RWPE2 (cell line): ENCODE data around the gene ATXN7L2.
A peak's percentile ranks its signal among the peaks of the same experiment; 100 is the strongest.

Source experiments
- ATAC-seq: fragments of 200-7000 bp; cut with Tn5 transposase; 3 replicates; pipeline ENCODE4 v1.9.1; 2021; ENCODE audit warnings: low read depth
- DNase-seq: peaks from one replicate; pipeline ENCODE4 v3.0.0-alpha.2; 2020; ENCODE audit warnings: low spot score
- H3K27ac ChIP-seq: fragments of 450-650 bp; 2 replicates; pipeline ENCODE4 v1.5.1; 2017; ENCODE audit warnings: mild to moderate bottlenecking; ENCODE audit not compliant: poor library complexity, severe bottlenecking
- H3K27me3 ChIP-seq: fragments of 250-450 bp; sonication (Bioruptor Pico); 2 replicates; pipeline ENCODE4 v1.5.1; 2021; ENCODE audit warnings: mild to moderate bottlenecking, moderate library complexity; ENCODE audit not compliant: insufficient read depth, poor library complexity, severe bottlenecking
- H3K36me3 ChIP-seq: fragments of 250-450 bp; sonication (Bioruptor Pico); 2 replicates; pipeline ENCODE4 v1.5.1; 2020; ENCODE audit warnings: low read depth, mild to moderate bottlenecking, moderate library complexity
- H3K4me1 ChIP-seq: fragments of 250-450 bp; sonication (Bioruptor Pico); 2 replicates; pipeline ENCODE4 v1.5.1; 2021; ENCODE audit warnings: mild to moderate bottlenecking, moderate library complexity; ENCODE audit not compliant: insufficient read depth, poor library complexity, severe bottlenecking
- H3K4me3 ChIP-seq: fragments of 250-450 bp; sonication (Bioruptor Pico); 2 replicates; pipeline ENCODE4 v1.5.1; 2021; ENCODE audit warnings: mild to moderate bottlenecking, moderate library complexity; ENCODE audit not compliant: severe bottlenecking
- H3K9me3 ChIP-seq: fragments of 250-450 bp; sonication (Bioruptor Pico); 2 replicates; pipeline ENCODE4 v1.5.1; 2021; ENCODE audit warnings: mild to moderate bottlenecking, moderate library complexity; ENCODE audit not compliant: severe bottlenecking
- TF ChIP-seq, protein P1 (sequence below): fragments of 450-650 bp; IDR thresholded peaks from one replicate; pipeline ENCODE4 v1.5.1; 2017; ENCODE audit warnings: mild to moderate bottlenecking, moderate library complexity; ENCODE audit not compliant: poor library complexity, severe bottlenecking

Gene ATXN7L2

DNA sequence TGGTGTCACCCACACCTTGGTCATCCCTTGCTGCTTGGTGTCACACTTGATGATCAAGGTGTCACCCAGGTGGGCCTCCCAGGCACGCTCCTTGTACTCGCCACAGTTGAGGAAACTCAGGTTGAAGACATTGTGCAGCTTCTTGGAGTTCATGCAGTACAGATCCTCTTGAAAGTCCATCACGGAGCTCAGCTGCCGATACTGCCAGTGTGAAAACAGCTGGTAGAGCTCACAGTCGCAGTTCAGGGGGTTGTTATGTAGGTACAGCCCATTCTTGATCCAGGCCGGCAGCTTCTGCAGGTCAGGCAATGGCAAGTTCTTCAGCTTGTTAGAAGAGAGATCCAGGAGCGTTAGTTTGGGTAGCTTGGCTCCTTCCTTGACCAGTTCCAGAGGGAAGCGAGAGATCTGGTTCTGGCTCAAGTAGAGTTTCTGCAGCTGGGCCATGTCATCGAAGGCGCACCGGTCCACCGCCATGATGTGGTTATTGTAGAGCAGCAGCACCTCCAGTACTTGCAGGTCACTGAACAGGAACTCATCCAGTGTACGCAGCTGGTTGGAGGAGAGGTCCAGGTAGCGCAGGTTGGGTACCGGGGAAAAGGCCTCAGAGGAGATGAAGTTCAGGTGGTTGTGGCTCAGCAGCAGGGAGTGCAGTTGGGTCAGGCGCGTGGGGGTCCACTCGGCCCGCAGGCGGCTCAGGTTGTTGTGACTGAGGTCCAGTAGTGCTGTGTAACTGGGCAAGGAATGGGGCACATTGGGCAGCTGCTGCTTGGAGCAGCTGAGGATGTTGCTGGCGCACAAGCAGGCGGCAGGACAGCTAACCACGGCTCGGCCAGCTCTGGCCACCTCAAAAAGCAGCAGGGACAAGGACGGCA lies 24.5 kb downstream of the ATXN7L2 start:
- TF ChIP-seq, protein P1, sequence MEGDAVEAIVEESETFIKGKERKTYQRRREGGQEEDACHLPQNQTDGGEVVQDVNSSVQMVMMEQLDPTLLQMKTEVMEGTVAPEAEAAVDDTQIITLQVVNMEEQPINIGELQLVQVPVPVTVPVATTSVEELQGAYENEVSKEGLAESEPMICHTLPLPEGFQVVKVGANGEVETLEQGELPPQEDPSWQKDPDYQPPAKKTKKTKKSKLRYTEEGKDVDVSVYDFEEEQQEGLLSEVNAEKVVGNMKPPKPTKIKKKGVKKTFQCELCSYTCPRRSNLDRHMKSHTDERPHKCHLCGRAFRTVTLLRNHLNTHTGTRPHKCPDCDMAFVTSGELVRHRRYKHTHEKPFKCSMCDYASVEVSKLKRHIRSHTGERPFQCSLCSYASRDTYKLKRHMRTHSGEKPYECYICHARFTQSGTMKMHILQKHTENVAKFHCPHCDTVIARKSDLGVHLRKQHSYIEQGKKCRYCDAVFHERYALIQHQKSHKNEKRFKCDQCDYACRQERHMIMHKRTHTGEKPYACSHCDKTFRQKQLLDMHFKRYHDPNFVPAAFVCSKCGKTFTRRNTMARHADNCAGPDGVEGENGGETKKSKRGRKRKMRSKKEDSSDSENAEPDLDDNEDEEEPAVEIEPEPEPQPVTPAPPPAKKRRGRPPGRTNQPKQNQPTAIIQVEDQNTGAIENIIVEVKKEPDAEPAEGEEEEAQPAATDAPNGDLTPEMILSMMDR = no peak
- Histone ChIP-seq H3K9me3 (no peaks in the 10 kb centered on the region), H3K36me3 (no peaks in the 10 kb centered on the region), H3K4me1 (no peaks in the 10 kb centered on the region), H3K27me3 (no peaks in the 10 kb centered on the region), H3K27ac (no peak overlapping the region), H3K4me3 (no peak overlapping the region)
- DNase-seq (no peak), ATAC-seq (no peak)

DNA sequence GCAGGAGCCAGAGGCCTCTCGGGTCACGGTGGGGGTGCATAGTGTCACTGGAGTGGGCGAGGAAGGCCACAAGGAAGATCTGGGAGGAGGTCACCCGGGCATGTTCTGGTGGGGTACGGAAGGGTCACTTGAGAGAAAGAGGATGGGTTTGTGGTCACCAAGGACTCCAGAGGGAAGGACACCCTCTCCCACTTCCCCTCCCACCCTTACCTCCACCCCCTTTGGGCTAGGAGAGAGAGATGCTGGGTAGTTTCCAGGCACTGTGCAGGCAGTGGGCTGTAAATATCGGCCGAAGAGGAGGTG lies 25.1 kb downstream of the ATXN7L2 start:
- H3K27ac ChIP-seq = no peak overlapping the region
- TF ChIP-seq, protein P1 = no peak
- H3K36me3 ChIP-seq = no peaks in the 10 kb centered on the region
- no peaks in the 10 kb centered on the region for H3K4me1 ChIP-seq
- ATAC-seq (no peak), DNase-seq (no peak)
- H3K9me3 ChIP-seq = no peaks in the 10 kb centered on the region
- peak overlapping the region; percentile 49 for H3K4me3 ChIP-seq
- H3K27me3 ChIP-seq = no peaks in the 10 kb centered on the region

- H3K27ac ChIP-seq = no peak within 1 kb of the TSS
- no peaks in the 10 kb centered on the region for H3K9me3 ChIP-seq
- no peaks in the 10 kb centered on the region for H3K4me1 ChIP-seq
- H3K27me3 ChIP-seq = no peaks in the 10 kb centered on the region
- DNase-seq = no peak
- ATAC-seq = peak; percentile 64
- no peaks in the 10 kb centered on the region for H3K36me3 ChIP-seq
- peak within 1 kb of the TSS; percentile 49 for H3K4me3 ChIP-seq
- TF ChIP-seq, protein P1 = no peak
Observed at GRCh38 chr1:109509176-109510134, 25.8 kb downstream of the ATXN7L2 start, which contains the start of gene AMIGO1. AMIGO1 (minus strand) TSS chr1:109509727; CDS start chr1:109508912, 815 bp downstream.

DNA sequence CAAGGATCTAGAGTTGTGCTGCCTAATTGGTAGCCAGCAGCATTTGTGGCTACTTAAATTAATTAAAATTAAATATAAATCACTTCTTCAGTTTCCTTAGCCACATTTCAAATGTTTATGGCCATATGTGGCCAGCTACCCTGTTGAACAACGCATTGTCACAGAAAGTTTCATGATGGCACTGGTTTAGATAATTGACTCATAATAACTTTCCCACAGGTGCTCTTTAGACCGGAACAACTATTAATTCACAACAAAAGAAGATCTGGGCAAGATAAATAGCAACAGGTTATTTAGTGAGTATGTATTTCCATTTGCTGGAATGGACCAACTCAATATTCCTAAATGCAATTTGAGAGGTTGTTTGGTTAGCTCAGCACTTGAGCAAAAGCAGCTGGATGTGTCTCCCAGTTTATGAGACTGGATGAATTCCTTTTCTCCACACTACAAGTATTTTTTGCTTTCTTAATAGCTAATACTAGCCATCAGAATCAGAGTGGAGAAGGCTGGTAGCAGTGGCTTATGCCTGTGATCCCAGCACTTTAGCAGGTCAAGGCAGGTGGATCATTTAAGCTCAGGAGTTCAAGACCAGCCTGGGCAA lies 29.5 kb downstream of the ATXN7L2 start:
- ATAC-seq (no peak), DNase-seq (no peak)
- TF ChIP-seq, protein P1 = no peak
- H3K4me3 ChIP-seq = no peak overlapping the region
- no peaks in the 10 kb centered on the region for H3K9me3 ChIP-seq
- no peak overlapping the region for H3K27ac ChIP-seq
- H3K36me3 ChIP-seq = no peaks in the 10 kb centered on the region
- H3K27me3 ChIP-seq = no peaks in the 10 kb centered on the region
- no peaks in the 10 kb centered on the region for H3K4me1 ChIP-seq
